Ishikawa (cell line): ENCODE results near the gene ZBTB6.

Source experiments
- CEBPB ChIP-seq: IDR thresholded peaks from 2 replicates; pipeline ENCODE4 v1.6.1; 2012
- CREB1 ChIP-seq: IDR thresholded peaks from 2 replicates; pipeline ENCODE4 v1.6.1; 2012; ENCODE audit warnings: low read depth
- EGR1 ChIP-seq: IDR thresholded peaks from 2 replicates; pipeline ENCODE4 v1.6.1; 2012
- EP300 ChIP-seq: IDR thresholded peaks from 2 replicates; pipeline ENCODE4 v1.6.1; 2012; ENCODE audit warnings: borderline replicate concordance
- FOXM1 ChIP-seq: IDR thresholded peaks from 2 replicates; pipeline ENCODE4 v1.6.1; 2012; ENCODE audit warnings: low read depth, borderline replicate concordance
- NFIC ChIP-seq: IDR thresholded peaks from 2 replicates; pipeline ENCODE4 v1.6.1; 2012
- RAD21 ChIP-seq: IDR thresholded peaks from 2 replicates; pipeline ENCODE4 v1.6.1; 2012; ENCODE audit warnings: low read depth
- TAF1 ChIP-seq: IDR thresholded peaks from 2 replicates; pipeline ENCODE4 v1.6.1; 2012; ENCODE audit warnings: low read depth, mild to moderate bottlenecking
- TCF12 ChIP-seq: IDR thresholded peaks from 2 replicates; pipeline ENCODE4 v1.6.1; 2012; ENCODE audit warnings: low read depth
- TEAD4 ChIP-seq: IDR thresholded peaks from 2 replicates; pipeline ENCODE4 v1.6.1; 2012
- YY1 ChIP-seq: IDR thresholded peaks from 2 replicates; pipeline ENCODE4 v1.6.1; 2012; ENCODE audit warnings: low read depth
- ZBTB7A ChIP-seq: IDR thresholded peaks from 2 replicates; pipeline ENCODE4 v1.6.1; 2012; ENCODE audit warnings: low read depth
- TF ChIP-seq, protein P1 (sequence below): IDR thresholded peaks from 2 replicates; pipeline ENCODE4 v1.6.1; 2012; ENCODE audit warnings: low read depth, mild to moderate bottlenecking
- TF ChIP-seq, protein P2 (sequence below): IDR thresholded peaks from 2 replicates; pipeline ENCODE4 v1.6.1; 2012
- TF ChIP-seq, protein P3 (sequence below): IDR thresholded peaks from 2 replicates; pipeline ENCODE4 v1.6.1; 2012

Gene ZBTB6

DNA sequence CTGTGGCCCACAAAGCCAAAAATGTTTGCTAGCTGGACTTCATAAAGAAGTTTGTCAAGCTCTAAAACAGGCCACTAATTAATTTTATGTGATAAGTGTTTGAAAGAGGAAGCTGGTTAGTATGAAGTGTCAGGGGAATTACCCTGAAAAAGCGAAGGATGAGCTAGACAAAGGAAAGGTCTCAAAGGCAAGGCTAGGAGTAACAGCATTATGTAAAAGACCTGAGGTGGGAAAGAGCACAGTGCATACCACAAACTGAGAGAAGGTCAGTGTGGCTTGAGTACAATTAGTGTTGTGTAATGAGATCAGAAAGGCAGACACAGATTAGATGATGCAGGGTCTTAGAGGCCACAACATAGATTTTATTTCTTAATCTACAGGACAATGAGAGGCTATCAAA is 37.6 kb downstream of the ZBTB6 start:
- TF ChIP-seq TCF12 = no peak
- no peak for TF ChIP-seq EP300
- no peak for TF ChIP-seq CEBPB
- TF ChIP-seq FOXM1 = no peak
- TF ChIP-seq RAD21 = no peak
- TF ChIP-seq EGR1 = no peak
- TF ChIP-seq, protein P1, sequence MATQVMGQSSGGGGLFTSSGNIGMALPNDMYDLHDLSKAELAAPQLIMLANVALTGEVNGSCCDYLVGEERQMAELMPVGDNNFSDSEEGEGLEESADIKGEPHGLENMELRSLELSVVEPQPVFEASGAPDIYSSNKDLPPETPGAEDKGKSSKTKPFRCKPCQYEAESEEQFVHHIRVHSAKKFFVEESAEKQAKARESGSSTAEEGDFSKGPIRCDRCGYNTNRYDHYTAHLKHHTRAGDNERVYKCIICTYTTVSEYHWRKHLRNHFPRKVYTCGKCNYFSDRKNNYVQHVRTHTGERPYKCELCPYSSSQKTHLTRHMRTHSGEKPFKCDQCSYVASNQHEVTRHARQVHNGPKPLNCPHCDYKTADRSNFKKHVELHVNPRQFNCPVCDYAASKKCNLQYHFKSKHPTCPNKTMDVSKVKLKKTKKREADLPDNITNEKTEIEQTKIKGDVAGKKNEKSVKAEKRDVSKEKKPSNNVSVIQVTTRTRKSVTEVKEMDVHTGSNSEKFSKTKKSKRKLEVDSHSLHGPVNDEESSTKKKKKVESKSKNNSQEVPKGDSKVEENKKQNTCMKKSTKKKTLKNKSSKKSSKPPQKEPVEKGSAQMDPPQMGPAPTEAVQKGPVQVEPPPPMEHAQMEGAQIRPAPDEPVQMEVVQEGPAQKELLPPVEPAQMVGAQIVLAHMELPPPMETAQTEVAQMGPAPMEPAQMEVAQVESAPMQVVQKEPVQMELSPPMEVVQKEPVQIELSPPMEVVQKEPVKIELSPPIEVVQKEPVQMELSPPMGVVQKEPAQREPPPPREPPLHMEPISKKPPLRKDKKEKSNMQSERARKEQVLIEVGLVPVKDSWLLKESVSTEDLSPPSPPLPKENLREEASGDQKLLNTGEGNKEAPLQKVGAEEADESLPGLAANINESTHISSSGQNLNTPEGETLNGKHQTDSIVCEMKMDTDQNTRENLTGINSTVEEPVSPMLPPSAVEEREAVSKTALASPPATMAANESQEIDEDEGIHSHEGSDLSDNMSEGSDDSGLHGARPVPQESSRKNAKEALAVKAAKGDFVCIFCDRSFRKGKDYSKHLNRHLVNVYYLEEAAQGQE = no peak
- TF ChIP-seq CREB1 = no peak
- no peak for TF ChIP-seq TEAD4
- TF ChIP-seq NFIC = no peak
- TF ChIP-seq ZBTB7A = no peak
- TF ChIP-seq YY1 = no peak
- TF ChIP-seq, protein P2, sequence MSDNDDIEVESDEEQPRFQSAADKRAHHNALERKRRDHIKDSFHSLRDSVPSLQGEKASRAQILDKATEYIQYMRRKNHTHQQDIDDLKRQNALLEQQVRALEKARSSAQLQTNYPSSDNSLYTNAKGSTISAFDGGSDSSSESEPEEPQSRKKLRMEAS = no peak
- no peak for TF ChIP-seq TAF1
- TF ChIP-seq, protein P3, sequence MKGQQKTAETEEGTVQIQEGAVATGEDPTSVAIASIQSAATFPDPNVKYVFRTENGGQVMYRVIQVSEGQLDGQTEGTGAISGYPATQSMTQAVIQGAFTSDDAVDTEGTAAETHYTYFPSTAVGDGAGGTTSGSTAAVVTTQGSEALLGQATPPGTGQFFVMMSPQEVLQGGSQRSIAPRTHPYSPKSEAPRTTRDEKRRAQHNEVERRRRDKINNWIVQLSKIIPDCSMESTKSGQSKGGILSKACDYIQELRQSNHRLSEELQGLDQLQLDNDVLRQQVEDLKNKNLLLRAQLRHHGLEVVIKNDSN = no peak

DNA sequence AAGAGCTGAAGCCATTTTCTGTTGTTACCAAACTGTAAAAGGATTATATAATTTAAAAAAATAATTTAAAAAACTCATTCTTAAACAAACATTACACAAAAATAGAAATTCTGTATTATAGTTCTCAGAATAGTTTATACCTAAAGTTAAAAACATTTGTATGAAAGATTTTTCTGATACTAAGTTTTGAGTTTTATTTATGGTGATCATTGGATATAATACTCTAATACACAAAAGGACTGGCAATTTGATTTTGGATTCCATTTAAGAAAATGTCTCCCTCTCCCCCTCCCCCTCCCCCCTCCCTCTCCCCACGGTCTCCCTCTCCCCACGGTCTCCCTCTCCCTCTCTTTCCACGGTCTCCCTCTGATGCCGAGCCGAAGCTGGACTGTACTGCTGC is 47.0 kb downstream of the ZBTB6 start:
- TF ChIP-seq TAF1 (no peak), TCF12 (no peak), EP300 (no peak), ZBTB7A (no peak), CREB1 (no peak), NFIC (no peak), CEBPB (no peak), FOXM1 (no peak), TEAD4 (no peak), EGR1 (no peak)
- TF ChIP-seq, protein P3 = no peak
- TF ChIP-seq, protein P2 = no peak
- TF ChIP-seq, protein P1 = no peak

DNA sequence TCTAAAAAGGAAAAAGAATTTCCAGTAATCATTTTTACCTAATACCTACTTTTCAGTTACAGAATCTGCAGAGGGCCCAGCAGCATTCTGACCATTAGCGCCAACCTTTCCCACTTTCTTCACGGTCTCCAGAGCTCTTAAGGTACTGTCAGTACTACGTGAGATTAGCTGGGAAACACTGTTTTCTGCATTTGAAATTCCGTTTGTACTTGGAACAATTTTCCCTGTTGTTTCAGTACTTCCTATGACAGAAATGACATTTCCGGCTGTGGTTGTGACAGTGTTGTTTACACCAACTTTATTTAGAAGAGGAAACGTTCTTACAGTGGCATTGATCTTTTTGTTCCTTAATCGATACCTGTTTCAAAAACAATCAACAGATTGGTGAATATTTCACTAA is 47.8 kb downstream of the ZBTB6 start:
- no peak for TF ChIP-seq EP300
- no peak for TF ChIP-seq TEAD4
- TF ChIP-seq RAD21 = no peak
- TF ChIP-seq, protein P1 = no peak
- no peak for TF ChIP-seq TAF1
- TF ChIP-seq CREB1 = no peak
- no peak for TF ChIP-seq EGR1
- TF ChIP-seq YY1 = no peak
- TF ChIP-seq NFIC = no peak
- TF ChIP-seq, protein P3 = no peak
- TF ChIP-seq FOXM1 = no peak
- no peak for TF ChIP-seq ZBTB7A
- TF ChIP-seq, protein P2 = no peak
- TF ChIP-seq CEBPB = no peak
- TF ChIP-seq TCF12 = no peak

DNA sequence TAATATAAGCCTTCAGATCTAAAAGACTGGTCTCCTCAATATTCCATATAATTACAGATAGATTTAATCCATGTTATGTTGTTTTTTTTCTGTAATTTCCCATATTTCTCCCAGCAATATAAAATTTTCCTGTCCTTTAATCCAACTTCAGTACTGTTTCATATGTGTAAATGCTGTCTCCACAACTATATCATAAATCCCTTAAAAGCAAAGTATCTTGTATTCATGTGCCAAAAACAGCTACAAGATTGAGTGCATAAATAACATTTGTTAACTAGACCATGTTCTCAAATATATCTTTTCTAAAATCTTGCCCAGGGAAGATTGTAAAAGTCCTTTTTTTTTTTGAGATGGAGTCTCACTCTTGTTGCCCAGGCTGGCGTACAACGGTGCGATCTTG is 49.7 kb downstream of the ZBTB6 start:
- TF ChIP-seq ZBTB7A (no peak), NFIC (no peak), YY1 (no peak), CREB1 (no peak), EGR1 (no peak), CEBPB (no peak), EP300 (no peak), TCF12 (no peak), TEAD4 (no peak), RAD21 (no peak), FOXM1 (no peak), TAF1 (no peak)
- TF ChIP-seq, protein P3 = no peak
- TF ChIP-seq, protein P2 = no peak
- TF ChIP-seq, protein P1 = no peak
